Measurements from ENCODE around the gene PNISR.
"Not testable (repeated sequence)": the region's sequence is repeated elsewhere in the genome, so short reads cannot be mapped to it uniquely, and the experiment has no call there.

PNISR gene, protein sequence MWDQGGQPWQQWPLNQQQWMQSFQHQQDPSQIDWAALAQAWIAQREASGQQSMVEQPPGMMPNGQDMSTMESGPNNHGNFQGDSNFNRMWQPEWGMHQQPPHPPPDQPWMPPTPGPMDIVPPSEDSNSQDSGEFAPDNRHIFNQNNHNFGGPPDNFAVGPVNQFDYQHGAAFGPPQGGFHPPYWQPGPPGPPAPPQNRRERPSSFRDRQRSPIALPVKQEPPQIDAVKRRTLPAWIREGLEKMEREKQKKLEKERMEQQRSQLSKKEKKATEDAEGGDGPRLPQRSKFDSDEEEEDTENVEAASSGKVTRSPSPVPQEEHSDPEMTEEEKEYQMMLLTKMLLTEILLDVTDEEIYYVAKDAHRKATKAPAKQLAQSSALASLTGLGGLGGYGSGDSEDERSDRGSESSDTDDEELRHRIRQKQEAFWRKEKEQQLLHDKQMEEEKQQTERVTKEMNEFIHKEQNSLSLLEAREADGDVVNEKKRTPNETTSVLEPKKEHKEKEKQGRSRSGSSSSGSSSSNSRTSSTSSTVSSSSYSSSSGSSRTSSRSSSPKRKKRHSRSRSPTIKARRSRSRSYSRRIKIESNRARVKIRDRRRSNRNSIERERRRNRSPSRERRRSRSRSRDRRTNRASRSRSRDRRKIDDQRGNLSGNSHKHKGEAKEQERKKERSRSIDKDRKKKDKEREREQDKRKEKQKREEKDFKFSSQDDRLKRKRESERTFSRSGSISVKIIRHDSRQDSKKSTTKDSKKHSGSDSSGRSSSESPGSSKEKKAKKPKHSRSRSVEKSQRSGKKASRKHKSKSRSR

GRCh38 chr6:99424761-99425646 lies at the start of gene PNISR:
PNISR (minus strand) TSS chr6:99425308; CDS start chr6:99414659, 10,649 bp downstream.
- peak; percentile 74 for DNase-seq

- DNase-seq: no peak
Measured at GRCh38 chr6:99473730-99474129, 48.6 kb upstream of the PNISR start.

GRCh38 chr6:99471638-99472037 lies 46.5 kb upstream of the PNISR start:
- DNase-seq: no peak

DNA sequence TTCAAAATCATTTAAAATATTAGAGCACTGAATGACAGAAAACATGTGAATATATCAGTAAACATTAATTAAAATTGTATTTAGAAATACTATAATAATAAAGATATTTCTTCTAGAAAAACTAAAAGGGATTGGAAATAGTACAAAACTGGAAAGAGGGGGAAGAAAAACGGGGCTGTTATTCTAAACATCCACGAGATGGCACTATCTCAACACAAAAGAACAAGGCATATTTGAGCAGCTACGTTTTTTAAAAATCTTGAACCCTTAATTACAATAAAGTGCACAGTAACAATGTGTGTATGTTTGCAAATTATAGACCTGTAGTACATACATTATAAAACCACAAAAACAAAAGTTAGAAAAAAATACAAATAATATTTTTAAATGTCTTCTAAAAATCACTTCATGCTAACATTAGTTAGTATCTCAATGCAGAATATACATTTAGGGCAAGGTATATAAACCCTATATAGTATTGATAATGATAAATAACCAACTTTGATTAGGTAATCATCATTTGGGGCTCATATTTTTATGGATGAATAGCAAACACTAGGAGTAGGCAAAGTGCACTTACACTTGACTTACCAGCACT lies 42.5 kb upstream of the PNISR start:
- no peak for DNase-seq

- DNase-seq: not testable (repeated sequence)
Measured at GRCh38 chr6:99459133-99459532, 34.0 kb upstream of the PNISR start.

DNA sequence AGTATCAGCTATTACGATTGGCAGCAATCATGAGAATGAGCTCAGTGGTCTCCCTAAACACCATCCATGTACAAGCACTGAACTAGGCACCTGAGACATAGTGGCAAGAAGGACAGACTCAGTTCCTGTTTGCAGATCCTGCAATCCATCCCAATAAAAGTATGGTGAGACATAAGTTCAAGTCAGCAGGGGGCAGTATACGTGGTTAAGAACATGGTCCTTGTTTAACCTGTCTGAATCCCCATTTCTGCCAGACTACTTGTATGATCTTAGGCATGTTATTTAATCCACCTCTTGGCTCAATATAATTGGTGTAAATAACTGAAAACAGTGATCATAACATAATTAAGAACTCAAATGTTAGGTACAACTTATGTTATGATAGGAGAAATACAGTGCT lies 33.2 kb upstream of the PNISR start:
- no peak for DNase-seq

- no peak for DNase-seq
Measured at GRCh38 chr6:99446076-99446475, 21.0 kb upstream of the PNISR start.

GRCh38 chr6:99434702-99435530 lies 9.8 kb upstream of the PNISR start:
- DNase-seq: no peak

DNA sequence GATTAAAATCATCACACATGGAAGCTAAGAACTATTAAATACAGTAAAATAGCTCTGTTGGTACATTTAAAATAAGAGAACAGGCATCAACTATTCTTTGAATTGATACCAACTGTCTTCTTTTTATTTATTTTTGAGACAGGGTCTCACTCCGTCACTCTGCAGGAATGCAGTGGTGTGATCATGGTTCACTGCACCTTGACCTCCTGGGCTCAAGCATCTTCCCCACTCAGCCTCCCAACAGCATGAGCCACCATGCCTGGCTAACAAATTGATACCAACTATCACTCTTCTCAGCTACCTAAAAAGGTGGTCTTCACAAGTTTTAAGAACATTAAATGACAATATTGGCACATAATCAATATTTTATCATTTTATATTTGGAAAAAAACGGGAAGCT lies 7.8 kb upstream of the PNISR start:
- no peak for DNase-seq

- DNase-seq: no peak
Measured at GRCh38 chr6:99431901-99432300, 6.8 kb upstream of the PNISR start.

DNA sequence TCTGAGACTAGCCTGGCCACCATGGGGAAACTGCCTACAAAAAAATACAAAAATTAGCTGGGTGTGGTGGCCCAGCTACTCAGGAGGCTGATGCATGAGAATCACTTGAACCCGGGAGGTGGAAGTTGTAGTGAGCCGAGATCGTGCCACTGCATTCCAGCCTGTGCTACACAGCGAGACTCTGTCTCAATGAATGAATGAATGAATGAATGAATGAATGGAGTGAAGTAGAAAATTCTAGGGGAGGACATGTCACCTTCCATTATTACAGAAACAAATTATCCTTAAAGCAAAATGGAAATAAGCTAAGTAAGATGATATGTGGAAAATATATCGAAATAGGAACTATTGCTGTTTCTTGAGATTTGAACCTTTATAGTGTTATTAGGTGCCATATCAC lies 2.9 kb upstream of the PNISR start:
- DNase-seq: no peak

- no peak for DNase-seq
Measured at GRCh38 chr6:99426451-99426757, 1.3 kb upstream of the PNISR start.

GRCh38 chr6:99425647-99426450 lies 741 bp upstream of the PNISR start:
- peak; percentile 30 for DNase-seq

DNA sequence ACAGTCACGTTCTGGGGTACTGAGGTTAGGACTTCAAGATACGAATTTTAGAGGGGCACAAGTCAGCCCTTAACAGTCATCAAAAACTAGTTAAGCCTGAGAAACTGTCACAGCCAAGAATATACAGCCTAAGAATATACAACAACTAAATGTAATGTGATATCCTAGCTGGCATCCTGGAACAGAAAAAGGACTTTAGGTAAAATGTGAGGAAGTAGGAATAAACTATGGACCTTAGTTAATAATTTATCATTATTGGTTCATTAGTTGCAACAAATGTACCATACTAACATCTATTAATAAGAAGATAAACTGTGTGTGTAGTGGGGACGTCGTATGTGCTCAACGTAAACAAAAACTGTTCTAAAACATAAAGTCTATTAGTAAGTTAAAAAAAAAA lies 1.1 kb downstream of the PNISR start:
- DNase-seq: no peak

GRCh38 chr6:99422912-99423311 lies 2.2 kb downstream of the PNISR start:
- DNase-seq: no peak

DNA sequence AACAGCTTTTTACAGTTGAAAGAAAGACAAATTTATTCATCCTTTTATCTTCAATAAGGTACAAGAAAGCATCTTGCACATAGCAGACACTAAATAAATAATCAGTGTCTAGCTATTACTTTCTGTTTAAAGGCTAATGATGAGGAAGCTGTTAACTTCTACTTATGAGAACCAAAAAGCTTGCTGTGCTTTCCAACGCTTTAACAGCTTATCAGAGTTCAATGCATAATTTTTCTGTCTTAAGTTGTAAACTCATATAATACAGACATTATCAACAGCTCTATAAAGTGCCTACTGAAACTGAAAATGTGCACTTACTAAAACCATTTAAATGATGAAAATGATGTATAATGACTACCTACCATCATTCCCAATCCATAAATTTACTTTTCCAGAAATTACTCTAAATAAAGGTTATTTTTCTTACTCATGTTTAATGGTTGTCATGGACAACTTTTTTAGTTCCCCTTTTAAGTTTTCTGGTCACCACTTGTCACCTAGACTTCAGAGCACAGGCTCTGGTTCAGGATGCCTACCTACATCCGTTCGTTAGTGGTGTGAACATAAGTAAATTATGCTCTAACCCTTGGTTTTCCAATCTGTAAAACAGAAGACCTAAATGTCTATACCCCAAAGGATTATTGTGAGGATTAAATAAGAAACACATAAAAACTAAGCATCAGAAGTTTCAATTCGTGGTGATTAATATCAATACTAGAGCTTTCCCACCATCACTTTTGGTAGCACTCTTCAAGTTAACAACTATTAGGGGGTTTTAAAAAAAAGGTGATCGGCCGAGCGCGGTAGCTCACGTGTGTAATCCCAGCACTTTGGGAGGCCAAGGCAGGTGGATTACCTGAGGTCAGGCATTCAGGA lies 8.0 kb downstream of the PNISR start:
- no peak for DNase-seq

DNA sequence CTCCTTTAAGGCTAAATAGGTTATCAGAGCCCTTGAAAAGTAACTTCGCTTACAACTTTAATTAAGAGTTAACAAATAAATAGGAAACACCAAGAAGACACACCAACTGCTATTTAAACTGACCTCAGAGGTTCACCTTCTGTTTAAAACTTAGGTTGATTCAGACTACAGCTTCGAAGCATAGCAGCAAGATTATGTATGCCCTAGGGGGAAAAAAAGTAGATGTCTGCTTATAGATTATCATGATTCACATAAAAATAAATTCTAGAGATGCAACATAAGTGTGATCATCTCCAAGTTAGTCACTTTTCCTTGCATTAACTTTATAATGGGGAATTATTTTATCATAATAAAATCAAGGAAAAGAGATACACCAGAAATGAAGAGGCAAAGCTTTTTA lies 8.9 kb downstream of the PNISR start:
- no peak for DNase-seq

GRCh38 chr6:99415446-99415845 lies 9.7 kb downstream of the PNISR start:
- no peak for DNase-seq

DNA sequence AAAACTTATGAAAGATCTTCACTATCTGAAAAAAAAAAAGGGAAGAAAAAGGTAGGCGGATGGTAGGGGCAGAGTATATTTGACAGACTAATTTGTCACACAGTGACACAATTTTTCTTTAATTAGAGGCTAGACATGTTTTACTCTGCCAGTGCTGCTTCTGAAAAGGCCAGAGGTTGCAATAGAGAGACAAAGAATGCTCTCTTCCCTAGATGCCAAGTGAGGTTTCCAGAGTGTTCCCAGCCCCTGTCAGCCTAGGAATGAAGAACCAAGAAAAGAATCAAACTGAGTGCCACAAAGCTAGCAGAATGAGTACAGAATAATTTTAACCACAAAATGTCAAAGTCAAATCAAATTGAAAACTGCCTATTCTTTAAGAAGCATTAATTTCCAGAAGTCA lies 13.0 kb downstream of the PNISR start:
- DNase-seq: no peak

DNA sequence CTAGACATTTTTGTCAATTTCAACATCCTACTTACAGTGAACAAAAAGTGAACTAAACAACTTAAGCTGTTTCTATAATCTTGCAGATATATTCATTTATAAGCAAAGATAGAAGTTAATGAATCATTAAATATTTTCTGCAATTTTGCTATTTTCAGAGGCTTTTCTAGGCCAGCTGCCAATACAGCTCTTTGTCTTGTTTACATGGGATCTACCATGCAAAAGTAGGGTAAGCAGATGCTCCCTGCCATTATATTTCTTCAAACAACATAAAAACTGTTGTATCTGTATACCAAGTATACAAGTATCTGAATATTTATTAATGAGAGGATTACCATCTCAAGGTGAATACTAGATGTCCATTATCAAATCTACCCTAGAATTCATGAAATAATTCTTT lies 15.4 kb downstream of the PNISR start:
- no peak for DNase-seq

Data from activated CD4-positive, alpha-beta T cell treated with anti-CD3 and anti-CD28 coated beads for 1 hour (primary cell).